ENCODE data around the gene EEIG2.
"Not testable (repeated sequence)": the region's sequence is repeated elsewhere in the genome, so short reads cannot be mapped to it uniquely, and the experiment has no call there.

The EEIG2 gene

GRCh38 chr1:108547493-108547892 lies 12.4 kb upstream of the EEIG2 start:
- DNase-seq (ENCODE audit: low spot score) = not testable (repeated sequence)

GRCh38 chr1:108551137-108551862 lies 8.6 kb upstream of the EEIG2 start:
- no peak for DNase-seq (ENCODE audit: low spot score)

- DNase-seq (ENCODE audit: low spot score) = no peak
These were observed 6.0 kb upstream of the EEIG2 start for GRCh38 chr1:108553905-108554304.

GRCh38 chr1:108554682-108555427 lies 5.0 kb upstream of the EEIG2 start:
- DNase-seq (ENCODE audit: low spot score) = no peak

GRCh38 chr1:108556066-108556465 lies 3.8 kb upstream of the EEIG2 start:
- no peak for DNase-seq (ENCODE audit: low spot score)

GRCh38 chr1:108556499-108556898 lies 3.4 kb upstream of the EEIG2 start:
- DNase-seq (ENCODE audit: low spot score) = no peak

GRCh38 chr1:108557296-108557695 lies 2.6 kb upstream of the EEIG2 start:
- DNase-seq (ENCODE audit: low spot score) = no peak

- no peak for DNase-seq (ENCODE audit: low spot score)
These were observed 431 bp downstream of the EEIG2 start for GRCh38 chr1:108560189-108560873.

GRCh38 chr1:108560874-108561459 lies 1.1 kb downstream of the EEIG2 start:
- DNase-seq (ENCODE audit: low spot score) = no peak

- no peak for DNase-seq (ENCODE audit: low spot score)
These were observed 1.9 kb downstream of the EEIG2 start for GRCh38 chr1:108561689-108562326.

GRCh38 chr1:108563808-108564207 lies 3.9 kb downstream of the EEIG2 start:
- DNase-seq (ENCODE audit: low spot score) = no peak

- no peak for DNase-seq (ENCODE audit: low spot score)
These were observed 5.2 kb downstream of the EEIG2 start for GRCh38 chr1:108565081-108565480.

GRCh38 chr1:108565512-108565911 lies 5.6 kb downstream of the EEIG2 start:
- no peak for DNase-seq (ENCODE audit: low spot score)

GRCh38 chr1:108568589-108568988 lies 8.7 kb downstream of the EEIG2 start:
- DNase-seq (ENCODE audit: low spot score) = no peak

GRCh38 chr1:108569097-108569728 lies 9.3 kb downstream of the EEIG2 start:
- no peak for DNase-seq (ENCODE audit: low spot score)

- DNase-seq (ENCODE audit: low spot score) = no peak
These were observed 10.2 kb downstream of the EEIG2 start for GRCh38 chr1:108570128-108570527.

- DNase-seq (ENCODE audit: low spot score) = no peak
These were observed 11.1 kb downstream of the EEIG2 start for GRCh38 chr1:108570998-108571401.

- DNase-seq (ENCODE audit: low spot score) = no peak
These were observed 12.3 kb downstream of the EEIG2 start for GRCh38 chr1:108572182-108572581.

GRCh38 chr1:108573183-108573582 lies 13.3 kb downstream of the EEIG2 start:
- DNase-seq (ENCODE audit: low spot score) = no peak

GRCh38 chr1:108574008-108574407 lies 14.1 kb downstream of the EEIG2 start:
- DNase-seq (ENCODE audit: low spot score) = no peak

- DNase-seq (ENCODE audit: low spot score) = no peak
These were observed 15.5 kb downstream of the EEIG2 start for GRCh38 chr1:108575375-108575774.
